B cell (primary cell): ENCODE measurements around the gene NAMPT. TPM values are rescaled to one million over a fixed set of nuclear protein-coding genes. Genes with fewer than 3 reads are reported as not detected.

ENCODE experiments used
- polyA plus RNA-seq: library from polyadenylated mRNA; depleted of rRNA; stranded (reverse); fragments of >200 nt; gene quantifications from 2 replicates; pipeline ENCODE4 v1.2.3, GENCODE V29; 2012
- small RNA-seq: library from RNA; depleted of rRNA; stranded (forward); fragments of <200 nt; gene quantifications from one replicate; pipeline ENCODE3, GENCODE V24; 2012; ENCODE audit warnings: low replicate concordance, low read depth; ENCODE audit not compliant: insufficient read length
- total RNA-seq, 2 donors: library from RNA; stranded (reverse); fragments of 120-200 nt in 1 of 2; gene quantifications; 1 replicate in 1 of 2; 2 replicates in 1 of 2; pipeline versions ENCODE4 v1.2.3 to v1.2.4, GENCODE V29; 2013 to 2022

Gene NAMPT
- total and polyA plus RNA-seq, 2 donors (not counting 1 experiment from before 2014, with no cell fraction given) = 11.6 to 48.8 TPM

Small RNAs within 50 kb of the gene (small RNA-seq; reads per million reads assigned to genes)
- gene RNU6-392P = not detected

Other genes with a start within 250 kb of the NAMPT start
- gene SYPL1, start 172.7 kb downstream of the NAMPT start, total RNA-seq = 126 and 130 TPM in 2 replicates
- gene SYPL1, start 172.7 kb downstream of the NAMPT start, polyA plus RNA-seq = 58.5 and 82.3 TPM in 2 replicates